Body of pancreas (tissue), 4 donors: ENCODE data around the gene NBAS. TPM values are rescaled to one million over a fixed set of nuclear protein-coding genes. Genes with fewer than 3 reads are reported as not detected.

ENCODE experiments used
- ATAC-seq: fragments of 150-250 bp; one replicate; pipeline ENCODE4 v1.9.1; 2016
- DNase-seq, 4 donors: peaks; one replicate each; pipeline ENCODE4 v3.0.0-alpha.2; 2019
- H3K27ac ChIP-seq, 4 donors: fragments of 200-600 bp; sonication (generic); 1 replicate in 3 of 4; 2 replicates in 1 of 4; pipeline versions ENCODE4 v1.5.1 to v1.6.1; 2016 to 2019; ENCODE audit warnings: mild to moderate bottlenecking in 1 of 4, mixed read lengths in 1 of 4, moderate library complexity in 1 of 4
- H3K27me3 ChIP-seq, 2 donors: fragments of 200-600 bp; sonication (generic); one replicate each; pipeline ENCODE4 v1.6.0; 2016; ENCODE audit warnings: mild to moderate bottlenecking in 1 of 2
- H3K36me3 ChIP-seq, 2 donors: fragments of 200-600 bp; sonication (generic); replicated peaks in 1 of 2; 2 replicates each; pipeline ENCODE4 v1.5.1; 2016; ENCODE audit warnings: low read depth in 2 of 2; ENCODE audit not compliant: insufficient read depth in 1 of 2
- H3K4me1 ChIP-seq: fragments of 200-600 bp; sonication (generic); one replicate; pipeline ENCODE4 v1.6.0; 2016
- H3K4me3 ChIP-seq, 2 donors: fragments of 200-600 bp; sonication (generic); 1 replicate in 1 of 2; 2 replicates in 1 of 2; pipeline ENCODE4 v1.5.1; 2016 to 2019
- H3K9me3 ChIP-seq, 3 donors: fragments of 200-600 bp; sonication (generic); 1 replicate in 2 of 3; 2 replicates in 1 of 3; pipeline ENCODE4 v1.5.1; 2016
- CTCF ChIP-seq, 7 experiments: fragments of 450-650 bp in 4 of 7; fragments of 200-600 bp in 3 of 7; sonication (generic) in 3 of 7; IDR thresholded peaks; one replicate each; pipeline ENCODE4 v1.5.1; 2016 to 2019; ENCODE audit warnings: antibody characterized with exemption in 7 of 7
- POLR2A ChIP-seq, 3 donors: fragments of 450-650 bp; IDR thresholded peaks; one replicate each; pipeline ENCODE4 v1.6.1; 2016; ENCODE audit warnings: antibody characterized with exemption in 3 of 3, mild to moderate bottlenecking in 2 of 3
- WGBS, 2 donors: methylation state at CpG; one replicate each; pipeline ENCODE4 v1.1.5; 2017; 5-methylcytosine and 5-hydroxymethylcytosine counted together
- intact Hi-C: fragments of 100-400 bp; cut with DNase I; formaldehyde crosslinking; loops from one replicate; pipeline ENCODE4 v1.15.1; 2023
- total RNA-seq, 2 donors: library from RNA; depleted of rRNA; stranded (reverse); fragments of >200 nt; gene quantifications; one replicate each; pipeline ENCODE4 v1.1.0, GENCODE V29; 2016

The NBAS gene
- total RNA-seq, 2 donors from 2014 or later: 34.0 to 35.9 TPM

GRCh38 chr2:15152382-15152781 is 408.8 kb downstream of the NBAS start:
- no peak overlapping the region for H3K4me3 ChIP-seq
- intact Hi-C loops: no loop called here
- no peak overlapping the region for H3K27ac ChIP-seq
- H3K36me3 ChIP-seq: no peaks in the 10 kb centered on the region
- H3K9me3 ChIP-seq: no peaks in the 10 kb centered on the region
- no peak for TF ChIP-seq POLR2A (IDR thresholded peaks at IDR 0.05)
- no peak for TF ChIP-seq CTCF (IDR thresholded peaks at IDR 0.05)
- no peaks in the 10 kb centered on the region for H3K27me3 ChIP-seq
- no peaks in the 10 kb centered on the region for H3K4me1 ChIP-seq
- 83 to 97% methylated on average over 3 of the region's 3 CpGs for WGBS, 2 donors
- no peak for ATAC-seq
- no peak for DNase-seq

GRCh38 chr2:15149063-15149462 is 412.1 kb downstream of the NBAS start:
- Histone ChIP-seq H3K4me3 (no peak overlapping the region), H3K27ac (no peak overlapping the region), H3K4me1 (no peaks in the 10 kb centered on the region), H3K9me3 (no peaks in the 10 kb centered on the region), H3K36me3 (no peaks in the 10 kb centered on the region), H3K27me3 (no peaks in the 10 kb centered on the region)
- TF ChIP-seq CTCF (IDR thresholded peaks at IDR 0.05) (no peak), POLR2A (IDR thresholded peaks at IDR 0.05) (no peak)
- DNase-seq: no peak
- intact Hi-C loops: no loop called here
- WGBS, 2 donors: 76 to 94% methylated on average over 2 of the region's 2 CpGs
- ATAC-seq: no peak

- H3K36me3 ChIP-seq: no peaks in the 10 kb centered on the region
- H3K4me1 ChIP-seq: no peaks in the 10 kb centered on the region
- H3K4me3 ChIP-seq: no peak overlapping the region
- no peak overlapping the region for H3K27ac ChIP-seq
- intact Hi-C loops: no loop called here
- DNase-seq (no peak), ATAC-seq (no peak)
- 71 to 74% methylated on average over 6 of the region's 6 CpGs for WGBS, 2 donors
- no peaks in the 10 kb centered on the region for H3K27me3 ChIP-seq
- H3K9me3 ChIP-seq: no peaks in the 10 kb centered on the region
- no peak for TF ChIP-seq POLR2A (IDR thresholded peaks at IDR 0.05)
- no peak for TF ChIP-seq CTCF (IDR thresholded peaks at IDR 0.05)
Observed at GRCh38 chr2:15147591-15147990, 413.5 kb downstream of the NBAS start.

- TF ChIP-seq CTCF (IDR thresholded peaks at IDR 0.05): no peak
- no peak for TF ChIP-seq POLR2A (IDR thresholded peaks at IDR 0.05)
- Histone ChIP-seq H3K9me3 (no peaks in the 10 kb centered on the region), H3K4me3 (no peak overlapping the region), H3K4me1 (no peaks in the 10 kb centered on the region), H3K27ac (no peak overlapping the region), H3K27me3 (no peaks in the 10 kb centered on the region), H3K36me3 (no peaks in the 10 kb centered on the region)
- WGBS, 2 donors: 87 to 91% methylated on average over 6 of the region's 6 CpGs
- DNase-seq (no peak), ATAC-seq (no peak)
- intact Hi-C loops: no loop called here
Observed at GRCh38 chr2:15146960-15147359, 414.2 kb downstream of the NBAS start.

- no peak for DNase-seq
- Histone ChIP-seq H3K36me3 (no peaks in the 10 kb centered on the region), H3K27me3 (no peaks in the 10 kb centered on the region), H3K27ac (no peak overlapping the region), H3K9me3 (no peaks in the 10 kb centered on the region), H3K4me3 (no peak overlapping the region), H3K4me1 (no peaks in the 10 kb centered on the region)
- WGBS, 2 donors: 86 to 87% methylated on average over 3 of the region's 3 CpGs
- no peak for ATAC-seq
- TF ChIP-seq POLR2A (IDR thresholded peaks at IDR 0.05) (no peak), CTCF (IDR thresholded peaks at IDR 0.05) (no peak)
- intact Hi-C loops: no loop called here
Observed at GRCh38 chr2:15145919-15146318, 415.2 kb downstream of the NBAS start.
